HepG2 (cell line): ENCODE measurements around the gene HOXA9. TPM values are rescaled to one million over a fixed set of nuclear protein-coding genes. Genes with fewer than 3 reads are reported as not detected.
A peak's percentile ranks its signal among the peaks of the same experiment; 100 is the strongest.

ENCODE experiments used
- ATAC-seq: fragments of 200-7000 bp; cut with Tn5 transposase; 3 replicates; pipeline ENCODE4 v1.9.1; 2020; ENCODE audit warnings: mild to moderate bottlenecking, moderate library complexity
- BruUV-seq: library from RNA; stranded (reverse); fragments of 400-500 nt; replicated peaks from 2 replicates; lab custom pipeline; 2021; lab: Mats Ljungman, UMichigan
- CTCF ChIA-PET: fragments of 300-600 bp; formaldehyde crosslinking; extraction: SDS; loops from one replicate; lab custom pipeline; 2021; ENCODE audit warnings: low total read pairs, inconsistent platforms, low intra/inter-chr PET ratio; lab: Yijun Ruan, JAX
- POLR2A ChIA-PET: fragments of 350-600 bp; sonication (Branson Sonifier 250); formaldehyde crosslinking; loops from one replicate; lab custom pipeline; 2020; ENCODE audit warnings: antibody characterized with exemption, inconsistent platforms; lab: Yijun Ruan, JAX
- DNase-seq: peaks from one replicate; pipeline ENCODE4 v3.0.0-alpha.2; 2015; ENCODE audit warnings: low spot score
- FAIRE-seq: peaks from 3 replicates; lab custom pipeline; 2011; peaks lifted over from hg19 to GRCh38; lab: Jason Lieb, UNC
- H2AFZ ChIP-seq: one replicate; pipeline ENCODE4 v1.6.1; 2011; ENCODE audit warnings: low read length, inconsistent platforms
- H3K27ac ChIP-seq: fragments of 300-600 bp; 3 replicates; pipeline ENCODE4 v1.8.0; 2011; ENCODE audit warnings: mixed run types, mild to moderate bottlenecking, mixed read lengths, low read length, inconsistent platforms; ENCODE audit not compliant: insufficient read depth; ENCODE audit errors: extremely low read length
- H3K27me3 ChIP-seq, 2 experiments: fragments of 200-600 bp in 1 of 2; 2 replicates in 1 of 2; 3 replicates in 1 of 2; pipeline versions ENCODE4 v1.6.0 to v1.8.0; 2011; ENCODE audit warnings: low read length in 2 of 2, mild to moderate bottlenecking in 2 of 2, moderate library complexity in 2 of 2, inconsistent platforms in 1 of 2; ENCODE audit not compliant: insufficient read depth in 2 of 2, control insufficient read depth in 1 of 2
- H3K36me3 ChIP-seq, 2 experiments: fragments of 200-600 bp in 1 of 2; replicated peaks in 1 of 2; 2 replicates in 1 of 2; 3 replicates in 1 of 2; pipeline versions ENCODE4 v1.5.1 to v1.8.0; 2011; ENCODE audit warnings: low read length in 2 of 2, inconsistent platforms in 1 of 2; ENCODE audit not compliant: insufficient read depth in 2 of 2, control insufficient read depth in 1 of 2
- H3K4me1 ChIP-seq: 2 replicates; pipeline ENCODE4 v1.5.1; 2012; ENCODE audit warnings: low read length, inconsistent platforms; ENCODE audit not compliant: insufficient read depth
- H3K4me2 ChIP-seq: 2 replicates; pipeline ENCODE4 v1.6.0; 2011; ENCODE audit warnings: low read depth, low read length, inconsistent platforms
- H3K4me3 ChIP-seq, 3 experiments: fragments of 200-600 bp in 1 of 3; sonication (generic), shearing (Covaris generic) in 1 of 3; replicated peaks in 1 of 3; 2 replicates each; pipeline ENCODE4 v1.5.1; 2011 to 2016; ENCODE audit warnings: low read length in 3 of 3, inconsistent platforms in 2 of 3, low read depth in 2 of 3, mild to moderate bottlenecking in 2 of 3, control low read depth in 1 of 3, mixed read lengths in 1 of 3; ENCODE audit not compliant: insufficient read depth in 1 of 3
- H3K79me2 ChIP-seq: one replicate; pipeline ENCODE4 v1.6.1; 2011; ENCODE audit warnings: low read length, inconsistent platforms; ENCODE audit not compliant: insufficient read depth
- H3K9ac ChIP-seq: 2 replicates; pipeline ENCODE4 v1.6.0; 2011; ENCODE audit warnings: mild to moderate bottlenecking, low read depth, low read length, inconsistent platforms; ENCODE audit not compliant: insufficient read depth
- H3K9me3 ChIP-seq: 2 replicates; pipeline ENCODE4 v1.5.1; 2012; ENCODE audit warnings: mild to moderate bottlenecking, low read length
- H4K20me1 ChIP-seq: 2 replicates; pipeline ENCODE4 v1.6.0; 2011; ENCODE audit warnings: inconsistent platforms, mild to moderate bottlenecking, low read length, moderate library complexity; ENCODE audit not compliant: insufficient read depth
- EP300 ChIP-seq, 3 experiments: sonication (generic) in 1 of 3; formaldehyde crosslinking in 1 of 3; IDR thresholded peaks; 2 replicates each; pipeline versions ENCODE4 v1.5.1 to v1.6.1; 2011 to 2020; ENCODE audit warnings: low read depth in 2 of 3, low read length in 2 of 3, borderline replicate concordance in 1 of 3, improper control_type of control experiment in 1 of 3, mild to moderate bottlenecking in 1 of 3, missing genetic modification reagents in 1 of 3, moderate library complexity in 1 of 3
- ESRRA ChIP-seq: sonication (generic); formaldehyde crosslinking; IDR thresholded peaks from 2 replicates; pipeline ENCODE4 v1.5.1; 2020; ENCODE audit warnings: mild to moderate bottlenecking, low read depth, missing genetic modification reagents
- GPN1 ChIP-seq: sonication (generic); formaldehyde crosslinking; IDR thresholded peaks from 2 replicates; pipeline ENCODE4 v1.5.1; 2020; ENCODE audit warnings: missing genetic modification reagents, borderline replicate concordance
- HIVEP1 ChIP-seq: sonication (generic); formaldehyde crosslinking; IDR thresholded peaks from 2 replicates; pipeline ENCODE4 v1.4.0; 2020; ENCODE audit warnings: mild to moderate bottlenecking, missing genetic modification reagents
- HNRNPL ChIP-seq: fragments of 200-400 bp; formaldehyde crosslinking; IDR thresholded peaks from 2 replicates; pipeline ENCODE4 v1.6.1; 2017; ENCODE audit warnings: mild to moderate bottlenecking, low read depth, low read length
- ZNF225 ChIP-seq: sonication (generic); formaldehyde crosslinking; IDR thresholded peaks from 2 replicates; pipeline ENCODE4 v1.4.0; 2020; ENCODE audit warnings: mild to moderate bottlenecking, missing genetic modification reagents
- ZNF260 ChIP-seq: sonication (generic); formaldehyde crosslinking; IDR thresholded peaks from 2 replicates; pipeline ENCODE4 v1.4.0; 2020; ENCODE audit warnings: missing genetic modification reagents, low read depth, mild to moderate bottlenecking, borderline replicate concordance
- ZNF354B ChIP-seq: sonication (generic); formaldehyde crosslinking; IDR thresholded peaks from 2 replicates; pipeline ENCODE4 v1.8.0; 2022; ENCODE audit warnings: mild to moderate bottlenecking, missing genetic modification reagents
- ZNF550 ChIP-seq: sonication (generic); formaldehyde crosslinking; IDR thresholded peaks from 2 replicates; pipeline ENCODE4 v1.4.0; 2020; ENCODE audit warnings: mild to moderate bottlenecking, missing genetic modification reagents, borderline replicate concordance
- ZNF567 ChIP-seq: sonication (generic); formaldehyde crosslinking; IDR thresholded peaks from 2 replicates; pipeline ENCODE4 v1.8.1; 2023; ENCODE audit warnings: mild to moderate bottlenecking, missing genetic modification reagents, borderline replicate concordance
- ZNF816 ChIP-seq: sonication (generic); formaldehyde crosslinking; IDR thresholded peaks from 2 replicates; pipeline ENCODE4 v1.8.0; 2022; ENCODE audit warnings: missing genetic modification reagents, mild to moderate bottlenecking, borderline replicate concordance
- WGBS: methylation state at CpG from one replicate; pipeline ENCODE4 v1.1.6; 2017; ENCODE audit warnings: low lambda C conversion rate; 5-methylcytosine and 5-hydroxymethylcytosine counted together
- in situ Hi-C: cut with HindIII; loops from 2 replicates; pipeline ENCODE4 v1.10.0; 2017; ENCODE audit warnings: low pct_unique_long_range_greater_than_20kb; ENCODE audit not compliant: extremely low pct_ligation_motif_present
- intact Hi-C: fragments of 100-400 bp; cut with micrococcal nuclease; formaldehyde crosslinking; loops from one replicate; pipeline ENCODE4 v1.10.0; 2022; ENCODE audit not compliant: unreplicated experiment
- polyA plus RNA-seq, 8 experiments: library from polyadenylated mRNA; depleted of rRNA in 3 of 8; stranded (reverse) in 7 of 8; unstranded in 1 of 8; fragments of >200 nt; fragmentation: Illumina TruSeq in 4 of 8; extraction: Trizol in 4 of 8; gene quantifications; 2 replicates each; pipeline versions ENCODE4 v1.2.1 to v1.2.3, GENCODE V29; 2011 to 2016; ENCODE audit warnings: low read depth in 4 of 8, missing spikeins in 1 of 8, mixed read lengths in 1 of 8; ENCODE audit not compliant: insufficient read depth in 1 of 8
- total RNA-seq, 5 experiments: library from RNA; depleted of rRNA; stranded (reverse); fragments of >200 nt; fragmentation: Illumina TruSeq; extraction: Trizol; gene quantifications; 2 replicates each; pipeline ENCODE4 v1.2.3, GENCODE V29; 2016; ENCODE audit warnings: low read depth in 1 of 5
- TF ChIP-seq, protein P1 (sequence below): sonication (generic); formaldehyde crosslinking; IDR thresholded peaks from 2 replicates; pipeline ENCODE4 v1.5.0; 2020; ENCODE audit warnings: mild to moderate bottlenecking, missing genetic modification reagents
- TF ChIP-seq, protein P2 (sequence below): sonication (generic); formaldehyde crosslinking; IDR thresholded peaks from 2 replicates; pipeline ENCODE4 v1.4.0; 2020; ENCODE audit warnings: missing genetic modification reagents

The HOXA9 gene
- total and polyA plus RNA-seq, 2 of the 13 experiments (the other 11 are each of a cell fraction or from before 2014, with no cell fraction given), result not detected

DNA sequence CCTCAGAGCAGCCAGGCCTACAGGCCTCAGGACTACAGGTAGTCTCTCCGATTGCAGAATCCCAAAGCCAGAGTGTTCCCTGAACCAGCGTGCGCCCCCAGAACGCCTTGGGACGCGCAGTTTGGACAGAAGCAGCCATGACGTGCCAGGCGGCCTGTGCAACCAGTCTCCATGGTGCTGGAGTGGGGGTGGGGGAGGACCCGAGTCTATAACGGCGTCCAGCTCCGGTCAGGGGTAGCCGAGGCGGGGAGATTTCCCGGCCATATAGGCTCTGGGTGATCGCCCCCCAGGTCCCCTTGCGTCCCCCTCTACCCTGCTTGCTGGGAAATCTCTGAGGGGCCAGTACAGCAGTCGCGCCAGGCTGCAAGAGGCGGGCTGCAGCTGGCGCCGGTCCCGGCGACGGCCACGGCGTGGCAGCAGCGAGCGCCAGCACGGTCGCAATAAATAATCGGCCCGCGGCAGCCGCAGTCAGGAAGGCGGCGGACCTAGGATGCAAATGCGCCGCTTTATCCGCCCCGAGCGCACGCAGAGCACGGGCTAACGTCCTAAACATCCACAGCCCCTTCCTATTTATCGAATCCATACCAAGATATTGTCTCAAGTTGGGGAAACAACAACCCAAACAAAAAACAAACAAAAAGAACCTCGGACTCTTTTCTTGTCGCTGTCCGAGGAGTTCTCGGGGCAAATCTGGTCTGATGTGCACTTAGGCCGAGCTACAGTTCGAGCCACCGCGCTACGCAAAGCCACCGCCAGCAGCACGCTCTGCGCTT is 14.6 kb downstream of the HOXA9 start (continued):
- TF ChIP-seq EP300 (IDR thresholded peaks at IDR 0.05; ENCODE audit: low read depth in 2 of 2, low read length in 2 of 2), result no peak
- TF ChIP-seq EP300 (CRISPR knock-in tag; IDR thresholded peaks at IDR 0.05; ENCODE audit: borderline replicate concordance), result no peak
- TF ChIP-seq ZNF567 (CRISPR knock-in tag), result no peak
- no peak for TF ChIP-seq GPN1 (CRISPR knock-in tag)
- TF ChIP-seq ZNF260 (CRISPR knock-in tag), result no peak

DNA sequence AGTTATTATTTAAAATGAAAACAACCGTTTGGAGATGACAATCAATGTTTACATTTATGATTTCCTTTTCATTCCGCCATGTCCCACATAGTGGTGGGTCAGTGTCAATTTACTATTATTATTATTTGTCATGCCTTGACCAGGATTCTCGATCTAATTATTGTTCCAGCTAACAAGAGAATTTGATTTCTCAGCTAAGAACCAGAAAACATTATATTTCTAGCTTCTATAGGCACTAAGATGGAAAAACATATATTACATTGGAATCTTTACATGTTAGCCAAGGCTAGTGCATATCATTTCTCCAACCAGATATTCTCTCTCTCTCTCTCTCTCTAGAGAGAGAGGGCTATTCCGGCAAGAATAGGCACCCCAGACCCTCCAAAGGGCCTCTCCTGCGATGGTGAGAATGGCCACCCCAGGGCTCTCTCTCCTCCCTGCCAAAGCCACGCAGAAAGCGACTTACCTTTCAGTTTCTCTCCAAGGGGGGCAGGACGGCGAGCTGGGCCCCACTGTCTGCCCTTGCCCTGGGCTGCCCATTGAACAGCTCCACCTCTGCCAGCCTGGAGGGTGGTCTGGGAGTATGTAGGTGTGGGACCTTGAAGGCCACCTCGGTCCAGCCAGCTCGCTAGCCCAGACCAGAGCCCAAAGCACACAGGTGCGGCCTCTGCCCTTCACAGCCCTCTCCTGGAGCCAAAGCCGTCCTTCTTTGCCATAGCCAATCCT is 15.3 kb downstream of the HOXA9 start:
- Histone ChIP-seq H3K9ac (peak overlapping the region; percentile 76), H4K20me1 (no peaks in the 10 kb centered on the region), H3K9me3 (no peaks in the 10 kb centered on the region), H3K4me3 (peak overlapping the region; percentile 80 to 88 (median 85)), H3K27ac (peak overlapping the region; percentile 47), H3K4me2 (peak overlapping the region; percentile 88), H3K36me3 (no peaks in the 10 kb centered on the region; a peak in 2 of 5 replicates), H2AFZ (peak overlapping the region; percentile 89), H3K79me2 (peaks cover 5% of the 10 kb centered on the region), H3K4me1 (peaks cover 40% of the 10 kb centered on the region), H3K27me3 (peaks cover 3 to 38% of the 10 kb centered on the region in 2 experiments)
- POLR2A ChIA-PET, result interaction anchor here (1.2 to 1.9 kb wide), 7 partner anchors 8 to 286 kb away, joined by 3 to 10 read pairs (median 6); partner anchors contain the start of genes HOXA4 and SKAP2
- CTCF ChIA-PET, result interaction anchor here (1.7 kb wide), 1 partner anchor 11 kb away, joined by 13 read pairs; no protein-coding TSS in a partner anchor
- FAIRE-seq (no peak), DNase-seq (no peak), ATAC-seq (peak; percentile 73)
- 11% methylated on average over 8 of the region's 13 CpGs for WGBS
- BruUV-seq, result no TSS peak
- intact Hi-C loops (no loop called here), in situ Hi-C loops (loop anchor here (25.0 kb wide), 1 partner anchor 1063 kb away; no protein-coding TSS in a partner anchor)
- TF ChIP-seq ZNF354B (CRISPR knock-in tag) (no peak), ZNF225 (CRISPR knock-in tag) (peak; percentile 84; the same call in 1 of the 2 replicates), ZNF550 (0 out of 2 replicates have a peak, but pooled peaks have one; percentile 44), HIVEP1 (no peak), HNRNPL (0 out of 2 replicates have a peak, but pooled peaks have one; percentile 64), ZNF816 (CRISPR knock-in tag) (no peak), ESRRA (CRISPR knock-in tag) (no peak)
- TF ChIP-seq, protein P1, sequence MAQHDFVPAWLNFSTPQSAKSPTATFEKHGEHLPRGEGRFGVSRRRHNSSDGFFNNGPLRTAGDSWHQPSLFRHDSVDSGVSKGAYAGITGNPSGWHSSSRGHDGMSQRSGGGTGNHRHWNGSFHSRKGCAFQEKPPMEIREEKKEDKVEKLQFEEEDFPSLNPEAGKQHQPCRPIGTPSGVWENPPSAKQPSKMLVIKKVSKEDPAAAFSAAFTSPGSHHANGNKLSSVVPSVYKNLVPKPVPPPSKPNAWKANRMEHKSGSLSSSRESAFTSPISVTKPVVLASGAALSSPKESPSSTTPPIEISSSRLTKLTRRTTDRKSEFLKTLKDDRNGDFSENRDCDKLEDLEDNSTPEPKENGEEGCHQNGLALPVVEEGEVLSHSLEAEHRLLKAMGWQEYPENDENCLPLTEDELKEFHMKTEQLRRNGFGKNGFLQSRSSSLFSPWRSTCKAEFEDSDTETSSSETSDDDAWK (CRISPR knock-in tag), result no peak
- TF ChIP-seq, protein P2, sequence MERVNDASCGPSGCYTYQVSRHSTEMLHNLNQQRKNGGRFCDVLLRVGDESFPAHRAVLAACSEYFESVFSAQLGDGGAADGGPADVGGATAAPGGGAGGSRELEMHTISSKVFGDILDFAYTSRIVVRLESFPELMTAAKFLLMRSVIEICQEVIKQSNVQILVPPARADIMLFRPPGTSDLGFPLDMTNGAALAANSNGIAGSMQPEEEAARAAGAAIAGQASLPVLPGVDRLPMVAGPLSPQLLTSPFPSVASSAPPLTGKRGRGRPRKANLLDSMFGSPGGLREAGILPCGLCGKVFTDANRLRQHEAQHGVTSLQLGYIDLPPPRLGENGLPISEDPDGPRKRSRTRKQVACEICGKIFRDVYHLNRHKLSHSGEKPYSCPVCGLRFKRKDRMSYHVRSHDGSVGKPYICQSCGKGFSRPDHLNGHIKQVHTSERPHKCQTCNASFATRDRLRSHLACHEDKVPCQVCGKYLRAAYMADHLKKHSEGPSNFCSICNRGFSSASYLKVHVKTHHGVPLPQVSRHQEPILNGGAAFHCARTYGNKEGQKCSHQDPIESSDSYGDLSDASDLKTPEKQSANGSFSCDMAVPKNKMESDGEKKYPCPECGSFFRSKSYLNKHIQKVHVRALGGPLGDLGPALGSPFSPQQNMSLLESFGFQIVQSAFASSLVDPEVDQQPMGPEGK (CRISPR knock-in tag), result 0 out of 2 replicates have a peak, but pooled peaks have one; percentile 3
